SK-N-DZ (cell line): ENCODE data around the gene GRHL3.

Source experiments
- DNase-seq: peaks from one replicate; pipeline ENCODE4 v3.0.0-alpha.2; 2015; ENCODE audit warnings: low spot score

GRHL3 gene

DNA sequence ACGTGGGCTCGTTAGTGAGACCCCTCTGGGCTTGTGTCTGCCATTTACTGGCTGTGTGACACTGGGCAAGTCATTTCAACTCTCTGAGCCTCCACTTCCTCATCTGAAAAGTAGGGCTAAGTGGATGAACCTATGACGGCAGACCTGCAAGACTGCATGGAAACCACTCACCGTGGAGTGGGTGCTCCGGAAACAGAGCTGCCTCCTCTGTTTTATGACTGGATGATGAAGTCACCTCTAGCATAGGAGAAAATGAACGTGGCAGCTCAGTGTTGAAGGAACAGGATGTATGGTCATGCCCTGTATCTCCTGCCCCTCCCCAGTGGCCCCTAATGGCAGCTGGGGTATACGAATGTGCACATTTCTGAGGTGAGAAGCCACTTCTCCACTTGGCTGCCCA, 53.9 kb downstream of the GRHL3 start:
- DNase-seq, result no peak

DNA sequence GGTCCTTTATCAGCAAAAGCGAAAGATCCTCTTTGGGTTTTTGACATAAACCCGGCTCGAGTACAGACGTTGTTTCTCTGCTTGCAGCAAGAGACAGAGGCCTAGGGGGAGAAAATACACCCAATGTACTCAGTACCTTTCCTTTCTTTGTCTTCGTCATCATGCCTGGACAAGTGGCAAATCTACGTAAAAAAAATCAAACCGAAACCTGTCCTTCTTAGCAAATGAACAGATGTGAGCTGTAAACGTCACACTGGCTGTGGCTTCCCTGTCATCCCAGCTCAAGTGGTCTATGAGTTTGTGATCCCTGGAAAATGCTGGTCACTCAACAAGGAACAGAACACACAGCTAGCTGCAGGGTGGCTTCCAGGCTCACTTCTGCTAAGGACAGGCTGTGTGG, 54.6 kb downstream of the GRHL3 start:
- no peak for DNase-seq

DNA sequence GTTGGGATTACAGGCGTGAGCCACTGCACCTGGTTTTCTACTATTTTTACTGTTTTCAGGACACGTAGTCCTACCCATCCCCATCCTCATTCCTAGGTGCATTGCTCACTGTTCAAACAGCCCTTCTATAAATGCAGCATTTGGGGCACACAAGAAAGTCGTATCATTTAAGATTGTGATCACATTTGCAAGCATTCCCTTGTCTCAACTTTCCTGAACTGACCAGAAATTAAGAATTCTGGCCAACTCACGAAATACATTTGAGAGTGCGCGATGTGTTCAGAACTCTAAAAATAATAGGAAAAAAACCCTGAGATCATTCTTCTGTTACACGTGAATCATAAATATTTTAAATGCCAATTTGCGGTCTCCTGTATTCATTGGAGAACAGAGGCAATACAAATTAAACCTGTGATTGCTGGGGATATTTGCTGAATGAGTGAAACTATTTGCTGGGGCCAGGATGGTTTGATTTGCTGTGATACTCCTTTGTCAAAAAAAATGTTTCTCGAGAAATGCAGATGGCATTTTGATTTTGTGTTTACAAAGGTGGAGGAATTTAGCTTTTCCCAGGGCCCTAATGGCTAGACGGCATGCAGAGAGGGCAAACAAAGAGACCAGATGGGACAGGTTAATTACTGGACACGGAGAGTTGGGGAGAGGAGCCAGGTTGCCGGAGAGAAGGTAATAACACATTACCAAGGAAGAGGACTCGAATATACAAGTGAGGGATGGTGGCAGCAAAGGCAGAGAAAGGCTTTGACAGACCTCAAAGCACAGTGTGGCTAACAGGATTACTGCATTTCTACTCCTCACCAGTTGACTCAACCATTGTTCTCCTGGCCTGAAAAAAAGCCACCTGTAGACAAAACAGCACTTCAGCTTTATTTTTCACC, 56.0 kb downstream of the GRHL3 start:
- DNase-seq, result no peak

DNA sequence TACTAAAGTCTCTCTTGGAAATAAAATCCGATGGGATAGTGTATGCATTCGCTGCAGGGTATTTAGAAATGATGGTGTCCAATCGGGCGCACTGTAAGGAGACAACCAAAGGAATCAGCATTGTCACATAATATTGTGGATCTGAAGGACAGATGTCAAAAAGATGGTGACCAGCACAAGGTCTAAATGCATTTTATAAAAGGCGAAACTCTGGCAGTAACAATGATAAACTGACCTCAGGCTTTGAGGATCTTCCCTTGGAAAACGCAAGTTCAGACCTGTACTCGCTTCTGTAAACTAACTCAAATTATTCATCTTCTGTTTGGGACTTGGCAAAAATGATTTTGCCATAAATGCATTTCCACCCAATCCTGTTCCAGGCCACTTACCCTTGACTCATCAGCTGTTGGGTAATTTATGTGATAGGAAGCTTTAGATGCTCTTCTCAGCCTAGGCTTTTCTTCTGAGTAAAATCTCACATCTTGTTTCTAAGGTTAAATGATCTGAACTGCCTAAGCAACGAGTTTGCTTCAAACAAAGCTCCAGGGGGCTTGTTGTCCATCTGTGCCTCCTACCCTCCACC, 60.7 kb downstream of the GRHL3 start:
- no peak for DNase-seq

DNA sequence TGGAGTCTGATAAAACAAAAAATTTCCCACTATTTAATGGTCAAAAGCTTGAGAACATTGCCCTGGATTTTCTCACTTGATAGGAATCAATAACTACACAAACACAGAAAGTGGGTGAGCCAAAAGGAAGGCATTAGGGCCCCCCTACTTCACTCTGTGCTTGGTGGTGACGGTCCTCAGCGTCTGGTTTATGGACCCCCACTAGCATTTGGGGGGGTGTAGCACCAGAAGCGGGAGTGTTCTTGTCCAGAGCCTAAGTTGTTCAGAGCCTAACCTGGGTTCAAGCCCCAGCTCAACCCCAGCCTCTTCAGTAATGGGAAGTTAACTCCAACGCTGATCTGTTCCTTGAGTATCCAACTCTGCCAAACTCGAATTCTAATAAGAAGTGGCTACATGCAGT, 61.4 kb downstream of the GRHL3 start:
- DNase-seq, result no peak

DNA sequence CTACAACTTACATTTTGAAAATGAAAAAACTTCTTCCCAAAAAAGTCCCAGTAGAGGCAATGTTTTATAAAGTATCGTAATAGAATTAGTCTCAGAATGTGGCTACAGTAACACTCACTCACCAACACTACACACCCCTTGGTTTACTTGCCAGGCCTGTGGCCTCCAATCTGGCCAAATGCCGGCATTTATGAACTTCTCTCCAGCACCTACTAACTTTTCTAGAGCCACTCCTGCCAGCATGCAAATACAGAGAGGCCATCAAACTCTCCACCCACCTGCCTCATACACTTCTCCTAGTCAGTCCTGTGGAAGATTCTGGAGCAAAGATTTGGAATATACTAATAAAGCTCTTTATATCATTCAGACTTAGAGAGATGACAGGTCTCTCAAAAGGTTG, 62.1 kb downstream of the GRHL3 start:
- no peak for DNase-seq

DNA sequence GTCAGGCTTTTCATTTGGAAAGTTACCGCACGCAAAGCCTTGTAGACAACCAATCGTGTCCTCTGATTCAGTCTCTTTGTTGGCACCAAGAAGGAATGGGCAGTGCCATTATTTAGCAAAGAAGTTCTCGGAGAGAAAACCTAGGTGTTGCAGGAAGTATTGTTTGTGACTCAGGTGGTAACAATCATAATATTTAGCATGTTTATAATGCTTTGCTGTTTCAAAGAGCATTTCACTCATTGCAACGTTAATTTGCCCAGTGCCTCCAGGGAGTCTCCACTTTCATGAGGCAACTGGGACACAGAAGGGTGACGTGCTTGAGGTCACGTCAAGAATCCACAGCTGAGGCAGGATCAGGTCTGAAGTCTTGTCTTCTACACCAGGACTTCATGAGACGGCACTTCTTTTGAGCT, 63.0 kb downstream of the GRHL3 start:
- no peak for DNase-seq

DNA sequence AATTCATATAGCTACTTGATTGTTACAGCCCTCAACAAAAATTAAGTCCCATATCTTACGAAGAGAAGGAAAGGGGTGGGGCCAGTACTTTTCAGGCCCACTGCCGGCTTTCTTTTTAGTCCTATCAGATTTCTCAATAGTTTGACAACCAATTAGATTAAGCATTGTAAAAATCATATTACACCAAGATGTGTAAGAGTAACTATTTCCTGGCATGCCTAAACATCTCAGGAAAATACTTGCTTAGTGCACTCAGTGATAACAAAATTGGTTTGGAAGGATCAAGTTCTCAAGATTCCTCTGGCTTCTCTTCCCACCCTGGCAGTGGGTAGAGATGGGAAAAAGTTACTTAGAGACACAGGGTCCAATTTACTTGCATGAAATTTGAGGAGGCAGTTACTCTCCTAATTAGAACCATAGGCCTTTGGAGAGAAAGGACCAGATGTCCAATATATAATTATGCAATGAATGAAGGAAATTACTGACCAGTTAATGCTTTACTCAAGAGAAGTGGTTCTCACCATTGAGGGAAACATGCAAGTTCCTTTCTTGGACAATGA, 64.3 kb downstream of the GRHL3 start:
- DNase-seq, result no peak

DNA sequence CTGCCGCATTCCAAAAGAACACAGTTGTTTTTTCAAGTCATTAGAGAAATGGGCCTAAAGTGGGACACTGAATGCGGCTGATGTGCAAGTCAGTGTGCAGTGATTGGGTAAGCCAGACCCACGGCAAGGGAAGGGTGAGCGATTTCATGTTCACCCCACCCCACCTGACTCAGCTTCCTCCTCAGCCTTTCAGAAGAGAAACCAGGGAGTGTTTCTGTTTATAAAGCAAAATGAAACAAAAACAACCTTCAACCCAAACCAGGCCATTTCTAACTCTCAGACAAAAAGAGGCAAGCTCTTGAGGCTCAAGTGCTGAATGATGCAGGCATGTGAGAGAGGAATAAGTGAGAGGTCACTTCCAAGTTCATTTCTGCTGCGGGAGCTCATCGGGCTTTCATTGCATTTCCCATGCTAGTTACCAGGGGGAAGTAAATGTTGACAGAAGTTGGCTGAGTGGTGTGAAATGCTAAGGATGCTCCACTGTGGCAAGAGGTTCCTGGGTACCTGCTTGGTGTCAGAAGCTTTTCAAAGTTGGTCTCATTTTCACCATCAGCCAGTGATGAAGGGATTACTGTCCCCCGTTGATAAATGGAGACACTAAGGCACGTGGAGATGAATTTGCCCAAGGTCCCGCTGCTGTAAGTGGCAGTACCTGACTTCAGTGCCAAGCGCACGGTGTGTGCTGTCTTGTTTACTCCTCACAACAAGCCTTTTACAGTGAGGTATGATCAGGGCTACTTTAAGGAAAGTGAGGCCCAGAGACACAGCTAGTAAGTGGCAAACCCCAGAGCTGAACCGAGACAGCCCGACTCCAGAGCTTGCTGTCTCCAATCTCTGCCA, 65.3 kb downstream of the GRHL3 start:
- DNase-seq, result no peak

DNA sequence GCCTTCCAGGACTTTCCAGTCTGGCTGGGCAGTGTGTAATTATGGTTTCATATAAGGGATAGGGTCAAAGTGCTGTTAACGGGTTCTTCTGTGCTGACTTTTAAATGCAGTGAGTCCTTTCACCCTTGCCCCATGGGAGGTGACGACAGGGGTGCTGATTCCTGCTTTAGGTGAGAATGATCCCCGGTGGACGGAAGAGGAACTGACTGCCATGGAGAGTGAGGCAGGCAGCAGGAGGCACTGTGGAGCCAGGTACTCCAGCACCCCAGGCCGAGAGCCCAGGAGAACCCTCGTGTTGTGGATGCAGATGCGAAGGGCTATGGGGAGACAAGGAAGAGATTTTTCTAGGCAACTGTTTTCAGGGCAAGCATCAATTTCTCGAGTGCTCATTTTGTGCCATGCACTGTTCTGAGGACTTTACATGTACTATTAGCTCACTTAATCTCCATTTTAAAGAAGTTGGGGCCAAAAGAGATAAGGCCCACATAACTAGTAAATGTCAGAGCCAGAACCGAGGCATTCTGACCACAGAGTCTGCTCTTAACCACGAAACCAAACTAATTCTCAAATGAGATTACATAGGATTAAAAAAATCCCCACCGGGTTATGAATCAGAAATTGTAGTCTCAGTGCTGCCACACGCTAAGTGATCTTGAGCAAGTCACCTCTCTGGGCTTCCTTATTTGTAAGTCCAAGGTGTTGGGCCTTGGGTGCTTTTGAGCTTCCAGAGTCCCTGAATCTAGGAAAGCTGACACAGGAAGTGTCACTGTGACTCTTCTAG, 66.2 kb downstream of the GRHL3 start:
- no peak for DNase-seq

DNA sequence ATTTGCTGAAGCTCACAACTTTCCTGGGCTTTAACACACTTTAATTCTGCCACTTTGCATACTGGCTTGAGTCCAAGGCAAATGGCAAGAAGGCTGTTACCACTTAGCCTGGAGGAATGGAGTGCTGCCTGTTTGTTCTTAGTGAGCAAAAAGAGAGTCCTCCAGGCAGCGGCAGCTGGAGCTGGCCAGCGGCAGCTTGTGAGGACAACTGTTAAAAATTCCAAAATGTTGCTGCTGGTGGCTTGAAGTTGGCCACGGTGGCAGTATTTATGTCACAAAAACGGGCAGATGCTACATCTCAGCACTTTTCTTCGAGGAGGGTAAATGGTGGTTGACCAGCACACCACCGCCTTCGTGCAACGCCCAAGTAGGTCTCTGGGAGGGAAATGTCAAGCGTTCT, 67.1 kb downstream of the GRHL3 start:
- no peak for DNase-seq

DNA sequence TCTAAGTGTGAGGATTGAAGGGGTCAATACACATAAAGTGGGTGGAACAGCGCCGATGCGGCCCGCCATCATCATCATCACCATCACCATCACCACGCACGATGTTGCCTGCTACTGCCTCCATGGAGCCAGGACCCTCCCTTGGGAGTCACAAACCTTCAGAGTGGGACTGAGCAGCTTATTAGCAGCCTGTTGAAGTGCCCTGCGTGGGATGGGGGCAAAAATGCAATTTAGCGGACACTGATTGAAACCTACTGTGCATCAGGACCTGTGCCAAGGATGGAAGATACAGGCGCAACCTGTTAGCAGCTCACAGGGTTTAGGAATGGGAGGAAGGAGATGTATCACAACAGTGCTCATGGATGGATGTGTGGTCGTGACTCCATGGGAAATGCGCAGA, 67.8 kb downstream of the GRHL3 start:
- DNase-seq, result no peak

DNA sequence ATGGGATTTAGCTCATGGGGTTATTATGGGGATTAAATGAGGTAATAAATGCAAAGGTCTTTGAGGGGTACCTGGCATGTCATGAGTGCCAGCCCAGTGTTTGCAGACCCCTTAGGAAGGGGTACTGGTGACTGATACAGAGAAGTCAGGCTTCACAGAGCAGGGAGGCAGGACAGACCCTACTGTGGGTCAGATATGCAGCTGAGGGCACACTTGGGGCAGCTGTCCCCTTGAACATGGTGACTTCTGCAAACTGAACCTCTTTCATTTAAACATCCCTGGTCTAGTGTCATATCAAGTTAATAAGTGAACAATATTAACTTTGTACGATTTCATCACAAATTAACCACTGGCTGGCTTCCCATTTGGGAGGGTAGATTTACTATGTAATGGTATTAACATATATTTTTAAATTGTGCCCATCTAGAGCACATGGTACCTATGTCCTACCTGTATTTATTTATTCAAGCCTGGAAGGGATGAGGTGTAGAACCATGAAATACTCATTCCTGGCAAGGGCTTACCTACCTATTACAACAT, 68.5 kb downstream of the GRHL3 start:
- no peak for DNase-seq

DNA sequence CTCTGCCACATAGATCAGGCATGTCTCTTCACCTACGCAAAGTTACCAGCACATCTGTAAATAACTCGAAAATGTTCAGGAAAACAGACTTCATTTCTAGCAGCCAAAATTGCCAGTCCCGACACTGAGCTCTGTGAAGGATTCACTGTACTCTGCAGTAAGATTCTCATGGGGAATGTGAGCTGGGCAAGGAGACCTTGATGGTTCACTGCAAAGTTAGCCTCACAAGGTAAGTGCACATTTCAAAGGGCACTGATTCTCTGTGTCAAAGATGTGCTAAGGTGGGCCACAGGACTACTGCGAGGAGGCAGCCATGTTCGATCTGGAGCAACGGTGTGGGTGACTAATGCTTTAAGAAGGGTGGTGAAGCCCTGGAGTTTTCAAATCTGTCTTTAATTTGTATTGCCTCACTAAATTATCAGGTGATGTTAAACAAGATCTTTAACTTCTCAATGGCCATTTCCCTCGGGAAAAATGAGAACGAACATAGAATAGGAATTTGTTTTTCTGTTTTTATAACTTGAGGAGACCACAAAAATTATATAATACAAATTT, 69.3 kb downstream of the GRHL3 start:
- no peak for DNase-seq

DNA sequence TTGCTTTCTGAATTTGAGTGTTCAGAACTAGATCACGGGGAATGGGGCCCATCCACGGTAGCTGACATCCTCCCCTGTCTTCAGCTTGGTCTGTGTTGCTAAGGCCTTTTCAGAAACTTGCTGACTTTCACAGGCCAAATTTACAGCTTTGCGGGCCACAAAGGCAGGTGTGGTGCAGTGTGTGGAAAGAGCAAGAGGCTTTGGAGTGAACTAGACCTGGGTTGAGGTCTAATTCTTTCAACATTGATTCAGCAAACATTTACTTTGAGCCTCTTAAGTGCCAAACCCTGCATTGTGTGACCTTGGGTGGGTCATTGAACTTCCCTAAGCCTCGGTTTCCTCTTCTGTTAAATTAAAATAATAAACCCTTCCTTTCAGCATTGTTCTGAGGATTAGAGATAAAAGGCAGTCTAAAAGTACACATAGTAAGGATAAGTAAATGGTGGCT, 70.1 kb downstream of the GRHL3 start:
- no peak for DNase-seq

DNA sequence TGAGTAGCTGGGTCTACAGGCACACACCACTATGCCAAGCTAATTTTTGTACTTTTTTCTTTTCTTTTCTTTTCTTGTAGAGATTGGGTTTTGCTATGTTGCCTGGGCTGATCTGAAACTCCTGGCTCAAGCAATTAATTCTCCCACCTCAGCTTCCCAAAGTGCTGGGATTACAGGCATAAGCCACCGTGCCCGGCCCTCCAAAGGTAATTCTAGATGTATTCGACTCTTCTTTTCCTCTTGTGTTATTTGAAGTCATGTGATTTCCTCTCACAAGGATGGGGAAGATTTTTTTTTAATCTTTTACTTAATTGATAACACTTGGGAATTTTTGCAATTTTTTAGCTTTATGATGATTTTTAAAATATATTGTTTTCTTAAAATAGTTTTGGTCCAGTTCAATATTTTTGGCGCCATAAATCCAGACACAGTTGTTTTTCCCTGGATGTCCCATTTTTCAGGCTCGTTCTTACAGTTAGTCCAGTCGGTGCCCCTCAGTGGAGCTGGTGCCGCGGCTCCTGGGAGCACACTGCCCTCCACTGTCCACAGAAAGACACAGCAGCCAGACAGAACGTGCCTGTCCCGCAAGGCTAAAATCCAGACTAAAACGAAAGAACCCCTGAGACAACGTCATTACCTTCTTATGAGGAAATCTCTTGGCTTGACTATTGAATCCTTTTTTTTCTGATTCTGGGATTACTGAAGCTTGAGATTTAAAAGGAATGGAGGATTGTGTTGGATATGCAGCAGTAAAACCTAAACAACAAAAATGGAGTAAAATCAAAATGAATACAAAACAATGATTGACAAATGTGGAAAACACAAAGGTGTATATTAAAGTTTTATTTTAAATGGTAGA, 72.0 kb downstream of the GRHL3 start:
- DNase-seq, result peak; percentile 59

DNA sequence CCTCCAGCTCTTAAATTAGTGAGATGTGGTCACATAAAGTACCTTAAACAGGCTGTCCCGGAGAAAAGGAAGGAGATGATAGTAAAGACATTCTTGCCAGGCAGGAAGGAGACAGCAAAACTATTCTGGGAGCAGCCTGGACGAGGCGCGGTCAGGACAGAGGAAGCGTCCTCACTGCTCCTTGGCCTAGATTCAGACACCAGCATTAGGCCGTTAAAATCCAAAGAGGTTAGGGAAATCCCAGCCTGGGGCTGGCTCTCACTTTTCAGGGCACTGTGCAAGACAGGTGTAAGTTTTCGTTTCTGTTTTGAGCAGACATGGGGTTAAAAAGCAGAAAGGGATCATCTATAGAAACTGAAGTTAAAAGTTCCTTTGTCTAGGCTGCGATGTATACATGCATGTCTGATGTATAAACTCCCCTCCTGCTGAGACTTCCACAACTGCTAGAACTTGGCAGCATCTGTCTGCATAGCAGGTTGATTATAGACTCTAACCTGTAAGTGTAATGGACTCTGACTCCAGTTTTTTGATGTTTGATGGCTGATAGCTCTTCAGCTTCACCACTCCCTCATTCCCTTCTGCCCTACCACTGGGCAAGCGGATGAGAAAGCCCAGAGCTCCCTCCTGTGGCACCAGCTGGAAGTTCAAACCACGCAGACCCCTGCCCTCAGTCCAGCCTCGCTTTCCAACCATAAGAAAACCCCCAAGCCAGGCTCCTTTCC, 72.9 kb downstream of the GRHL3 start:
- DNase-seq, result peak; percentile 35

DNA sequence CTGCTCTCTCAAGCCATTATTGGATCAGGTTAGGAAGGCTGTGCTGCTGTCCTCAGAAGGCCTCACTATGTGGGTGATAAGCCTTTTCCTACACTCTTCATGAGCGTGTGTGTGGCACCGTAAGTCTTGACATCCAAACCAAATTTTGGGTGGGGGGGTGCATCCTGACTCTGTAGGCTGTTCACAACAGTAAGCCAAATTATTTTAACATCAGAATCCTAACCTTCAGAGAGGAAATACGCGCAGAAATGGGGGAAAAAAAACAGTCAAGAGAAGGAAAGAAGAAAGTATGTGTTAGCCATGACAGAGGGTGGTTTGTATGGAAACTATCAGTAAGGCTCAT, 73.4 kb downstream of the GRHL3 start:
- DNase-seq, result no peak
